Muscle of leg (tissue), 11 donors: ENCODE measurements around the gene NRSN2. TPM values are rescaled to one million over a fixed set of nuclear protein-coding genes. Genes with fewer than 3 reads are reported as not detected.
"Not testable (repeated sequence)": the region's sequence is repeated elsewhere in the genome, so short reads cannot be mapped to it uniquely, and the experiment has no call there.

Experiments
- DNase-seq: peaks from one replicate; pipeline ENCODE4 v3.0.0; 2013
- H3K27ac ChIP-seq: one replicate; pipeline ENCODE4 v1.5.1; 2013; ENCODE audit warnings: mild to moderate bottlenecking, low read length, control low read depth
- H3K27me3 ChIP-seq: one replicate; pipeline ENCODE4 v1.6.1; 2013; ENCODE audit warnings: low read length; ENCODE audit not compliant: control insufficient read depth, insufficient read depth
- H3K36me3 ChIP-seq: one replicate; pipeline ENCODE4 v1.6.1; 2013; ENCODE audit warnings: low read length; ENCODE audit not compliant: control insufficient read depth, insufficient read depth
- H3K4me1 ChIP-seq: one replicate; pipeline ENCODE4 v1.6.1; 2013; ENCODE audit warnings: low read length; ENCODE audit not compliant: control insufficient read depth, insufficient read depth
- H3K4me3 ChIP-seq: one replicate; pipeline ENCODE4 v1.5.1; 2013; ENCODE audit warnings: low read length, control low read depth
- H3K9me3 ChIP-seq: replicated peaks from 2 replicates; pipeline ENCODE4 v1.6.1; 2013; ENCODE audit warnings: low read depth, low read length; ENCODE audit not compliant: control insufficient read depth
- WGBS: methylation state at CpG from one replicate; pipeline ENCODE4 v1.1.5; 2013; ENCODE audit warnings: missing lambda C conversion rate; ENCODE audit not compliant: insufficient coverage; 5-methylcytosine and 5-hydroxymethylcytosine counted together
- polyA plus RNA-seq, 8 donors: library from polyadenylated mRNA; unstranded; fragments of 120-200 nt; gene quantifications; one replicate each; pipeline versions ENCODE4 v1.2.1 to v1.2.3, GENCODE V29; 2013; ENCODE audit warnings: inconsistent platforms in 1 of 8, low replicate concordance in 1 of 8; ENCODE audit not compliant: insufficient read length in 8 of 8, insufficient read depth in 1 of 8
- total RNA-seq: library from RNA; stranded (reverse); fragments of 120-200 nt; gene quantifications from one replicate; pipeline ENCODE4 v1.2.4, GENCODE V29; 2013

The NRSN2 gene
- total and polyA plus RNA-seq, 9 donors: 12.4 to 33.6 (median 30.9) TPM

- Histone ChIP-seq H3K36me3 (no peaks in the 10 kb centered on the region), H3K27ac (no peak overlapping the region), H3K4me3 (no peak overlapping the region), H3K27me3 (no peaks in the 10 kb centered on the region), H3K4me1 (peaks cover 6% of the 10 kb centered on the region), H3K9me3 (no peaks in the 10 kb centered on the region)
- no CpG with 5 or more reads among the region's 7 CpGs for WGBS
- no peak for DNase-seq
These were observed 19.3 kb downstream of the NRSN2 start for GRCh38 chr20:366041-366718.

GRCh38 chr20:366719-367485 lies 20.0 kb downstream of the NRSN2 start:
- peaks cover 10% of the 10 kb centered on the region for H3K4me1 ChIP-seq
- no peak for DNase-seq
- H3K27me3 ChIP-seq: no peaks in the 10 kb centered on the region
- 0% methylated on average over 1 of the region's 13 CpGs for WGBS
- no peak overlapping the region for H3K27ac ChIP-seq
- no peaks in the 10 kb centered on the region for H3K9me3 ChIP-seq
- no peaks in the 10 kb centered on the region for H3K36me3 ChIP-seq
- H3K4me3 ChIP-seq: no peak overlapping the region

- WGBS: 100% methylated on average over 1 of the region's 8 CpGs
- Histone ChIP-seq H3K27me3 (no peaks in the 10 kb centered on the region), H3K27ac (no peak overlapping the region), H3K36me3 (no peaks in the 10 kb centered on the region), H3K9me3 (no peaks in the 10 kb centered on the region), H3K4me3 (no peak overlapping the region), H3K4me1 (peaks cover 10% of the 10 kb centered on the region)
- no peak for DNase-seq
These were observed 20.6 kb downstream of the NRSN2 start for GRCh38 chr20:367486-367887.

- H3K4me3 ChIP-seq: no peak overlapping the region
- peaks cover 14% of the 10 kb centered on the region for H3K4me1 ChIP-seq
- H3K27me3 ChIP-seq: no peaks in the 10 kb centered on the region
- H3K27ac ChIP-seq: no peak overlapping the region
- H3K36me3 ChIP-seq: no peaks in the 10 kb centered on the region
- 76% methylated on average over 4 of the region's 4 CpGs for WGBS
- H3K9me3 ChIP-seq: no peaks in the 10 kb centered on the region
- no peak for DNase-seq
These were observed 22.0 kb downstream of the NRSN2 start for GRCh38 chr20:368915-369314.

GRCh38 chr20:370151-370600 lies 23.3 kb downstream of the NRSN2 start:
- no peaks in the 10 kb centered on the region for H3K27me3 ChIP-seq
- H3K4me3 ChIP-seq: no peak overlapping the region
- no peak for DNase-seq
- WGBS: 85% methylated on average over 7 of the region's 7 CpGs
- no peaks in the 10 kb centered on the region for H3K36me3 ChIP-seq
- peaks cover 14% of the 10 kb centered on the region for H3K4me1 ChIP-seq
- H3K9me3 ChIP-seq: no peaks in the 10 kb centered on the region
- H3K27ac ChIP-seq: no peak overlapping the region

GRCh38 chr20:370977-371754 lies 24.3 kb downstream of the NRSN2 start:
- Histone ChIP-seq H3K27ac (peak overlapping the region; percentile 6), H3K4me3 (no peak overlapping the region)
- 80% methylated on average over 4 of the region's 7 CpGs for WGBS

GRCh38 chr20:371755-372542 lies 25.0 kb downstream of the NRSN2 start:
- Histone ChIP-seq H3K27ac (peak overlapping the region; percentile 65), H3K27me3 (no peaks in the 10 kb centered on the region), H3K9me3 (no peaks in the 10 kb centered on the region), H3K36me3 (no peaks in the 10 kb centered on the region), H3K4me3 (no peak overlapping the region), H3K4me1 (peaks cover 14% of the 10 kb centered on the region)
- peak; percentile 61 for DNase-seq
- 87% methylated on average over 3 of the region's 10 CpGs for WGBS

More at GRCh38 chr20:370977-371754, 24.3 kb downstream of the NRSN2 start:
- no peak for DNase-seq
- no peaks in the 10 kb centered on the region for H3K27me3 ChIP-seq
- H3K36me3 ChIP-seq: no peaks in the 10 kb centered on the region
- H3K9me3 ChIP-seq: no peaks in the 10 kb centered on the region
- H3K4me1 ChIP-seq: peaks cover 14% of the 10 kb centered on the region

- not testable (repeated sequence) for H3K27me3 ChIP-seq, H3K4me3 ChIP-seq, DNase-seq, H3K9me3 ChIP-seq, H3K36me3 ChIP-seq
- H3K4me1 ChIP-seq: peaks cover 14% of the 10 kb centered on the region
- peak overlapping the region; percentile 65 for H3K27ac ChIP-seq
- WGBS: 93% methylated on average over 7 of the region's 11 CpGs
These were observed 25.7 kb downstream of the NRSN2 start for GRCh38 chr20:372543-373082.

GRCh38 chr20:373171-373890 lies 26.4 kb downstream of the NRSN2 start:
- H3K4me1 ChIP-seq: peaks cover 14% of the 10 kb centered on the region
- peaks cover 2% of the 10 kb centered on the region for H3K27me3 ChIP-seq
- WGBS: 100% methylated on average over 2 of the region's 9 CpGs
- no peaks in the 10 kb centered on the region for H3K36me3 ChIP-seq
- DNase-seq: peak; percentile 60
- peak overlapping the region; percentile 62 for H3K27ac ChIP-seq
- H3K4me3 ChIP-seq: no peak overlapping the region
- H3K9me3 ChIP-seq: no peaks in the 10 kb centered on the region
